HepG2 (cell line): ENCODE data around the gene CCDC93. TPM values are rescaled to one million over a fixed set of nuclear protein-coding genes. Genes with fewer than 3 reads are reported as not detected.

ENCODE experiments used
- CEBPG ChIP-seq: IDR thresholded peaks from 2 replicates; pipeline ENCODE4 v1.6.1; 2016
- FOXA1 ChIP-seq, 2 experiments: fragments of 450-650 bp in 1 of 2; sonication (generic) in 1 of 2; formaldehyde crosslinking in 1 of 2; IDR thresholded peaks; 2 replicates each; pipeline versions ENCODE4 v1.4.0 to v1.6.1; 2016 to 2020; ENCODE audit warnings: missing genetic modification reagents in 1 of 2
- SMC3 ChIP-seq: IDR thresholded peaks from 2 replicates; pipeline ENCODE4 v1.6.1; 2011; ENCODE audit warnings: low read length, improper control_type of control experiment
- TARDBP ChIP-seq: sonication (generic); formaldehyde crosslinking; IDR thresholded peaks from 2 replicates; pipeline ENCODE4 v1.8.0; 2022; ENCODE audit warnings: mild to moderate bottlenecking, missing genetic modification reagents
- TRIM24 ChIP-seq: sonication (generic); formaldehyde crosslinking; IDR thresholded peaks from 2 replicates; pipeline ENCODE4 v1.8.0; 2022; ENCODE audit warnings: mild to moderate bottlenecking, missing genetic modification reagents
- ZBTB20 ChIP-seq: sonication (generic); formaldehyde crosslinking; IDR thresholded peaks from 2 replicates; pipeline ENCODE4 v1.8.1; 2023; ENCODE audit warnings: missing genetic modification reagents, low read depth, mild to moderate bottlenecking, borderline replicate concordance
- ZFP90 ChIP-seq: sonication (generic); formaldehyde crosslinking; IDR thresholded peaks from 2 replicates; pipeline ENCODE4 v1.8.0; 2022; ENCODE audit warnings: missing genetic modification reagents, mild to moderate bottlenecking, inconsistent platforms, borderline replicate concordance
- ZMAT3 ChIP-seq: sonication (generic); formaldehyde crosslinking; conservative IDR thresholded peaks from 2 replicates; pipeline ENCODE4 v1.7.0; 2021; ENCODE audit warnings: missing genetic modification reagents
- ZNF253 ChIP-seq: sonication (generic); formaldehyde crosslinking; IDR thresholded peaks from 2 replicates; pipeline ENCODE4 v1.8.0; 2022; ENCODE audit warnings: mild to moderate bottlenecking, missing genetic modification reagents, borderline replicate concordance
- polyA plus RNA-seq, 8 experiments: library from polyadenylated mRNA; depleted of rRNA in 3 of 8; stranded (reverse) in 7 of 8; unstranded in 1 of 8; fragments of >200 nt; fragmentation: Illumina TruSeq in 4 of 8; extraction: Trizol in 4 of 8; gene quantifications; 2 replicates each; pipeline versions ENCODE4 v1.2.1 to v1.2.3, GENCODE V29; 2011 to 2016; ENCODE audit warnings: low read depth in 4 of 8, missing spikeins in 1 of 8, mixed read lengths in 1 of 8; ENCODE audit not compliant: insufficient read depth in 1 of 8
- total RNA-seq, 5 experiments: library from RNA; depleted of rRNA; stranded (reverse); fragments of >200 nt; fragmentation: Illumina TruSeq; extraction: Trizol; gene quantifications; 2 replicates each; pipeline ENCODE4 v1.2.3, GENCODE V29; 2016; ENCODE audit warnings: low read depth in 1 of 5
- TF ChIP-seq, protein P1 (sequence below): sonication (generic); formaldehyde crosslinking; IDR thresholded peaks from 2 replicates; pipeline ENCODE4 v1.4.0; 2020; ENCODE audit warnings: missing genetic modification reagents
- TF ChIP-seq, protein P2 (sequence below): sonication (generic); formaldehyde crosslinking; IDR thresholded peaks from 2 replicates; pipeline ENCODE4 v1.5.1; 2020; ENCODE audit warnings: mild to moderate bottlenecking, moderate library complexity, missing genetic modification reagents
- TF ChIP-seq, protein P3 (sequence below): sonication (generic); formaldehyde crosslinking; IDR thresholded peaks from 2 replicates; pipeline ENCODE4 v1.5.0; 2020; ENCODE audit warnings: mild to moderate bottlenecking, missing genetic modification reagents
- TF ChIP-seq, protein P4 (sequence below): IDR thresholded peaks from 2 replicates; pipeline ENCODE4 v1.6.1; 2016; ENCODE audit warnings: low read depth, borderline replicate concordance
- TF ChIP-seq, protein P5 (sequence below): sonication (generic); formaldehyde crosslinking; IDR thresholded peaks from 2 replicates; pipeline ENCODE4 v1.8.0; 2022; ENCODE audit warnings: low read depth, missing genetic modification reagents
- TF ChIP-seq, protein P6 (sequence below): sonication (generic); formaldehyde crosslinking; IDR thresholded peaks from 2 replicates; pipeline ENCODE4 v1.5.0; 2020; ENCODE audit warnings: mild to moderate bottlenecking, missing genetic modification reagents, moderate library complexity
- TF ChIP-seq, protein P7 (sequence below): sonication (generic); formaldehyde crosslinking; IDR thresholded peaks from 2 replicates; pipeline ENCODE4 v1.8.1; 2022; ENCODE audit warnings: mild to moderate bottlenecking, missing genetic modification reagents

Gene CCDC93
- total and polyA plus RNA-seq, 2 of the 13 experiments (the other 11 are each of a cell fraction or from before 2014, with no cell fraction given): 37.2 to 53.2 TPM

DNA sequence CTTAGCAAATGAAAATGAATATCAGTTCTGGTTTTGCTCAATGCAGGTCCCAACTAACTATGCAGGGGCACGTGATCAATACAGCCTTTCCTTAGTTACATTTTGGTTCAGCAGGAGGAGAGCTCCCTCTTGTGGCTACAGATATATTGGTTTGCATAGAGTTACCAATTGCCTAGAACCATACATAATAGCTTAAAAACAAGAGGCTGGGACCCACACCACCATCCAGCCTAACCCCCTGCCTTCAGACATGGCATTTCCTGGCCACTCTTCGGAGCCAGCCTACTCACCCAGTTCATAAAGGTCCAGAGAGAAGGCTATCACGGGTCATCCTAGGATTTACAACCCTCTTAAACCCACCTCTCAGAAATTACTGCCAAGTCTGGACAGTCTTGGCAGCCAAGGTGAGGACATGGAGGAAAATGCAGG is 10.5 kb downstream of the CCDC93 start (continued):
- TF ChIP-seq, protein P1, sequence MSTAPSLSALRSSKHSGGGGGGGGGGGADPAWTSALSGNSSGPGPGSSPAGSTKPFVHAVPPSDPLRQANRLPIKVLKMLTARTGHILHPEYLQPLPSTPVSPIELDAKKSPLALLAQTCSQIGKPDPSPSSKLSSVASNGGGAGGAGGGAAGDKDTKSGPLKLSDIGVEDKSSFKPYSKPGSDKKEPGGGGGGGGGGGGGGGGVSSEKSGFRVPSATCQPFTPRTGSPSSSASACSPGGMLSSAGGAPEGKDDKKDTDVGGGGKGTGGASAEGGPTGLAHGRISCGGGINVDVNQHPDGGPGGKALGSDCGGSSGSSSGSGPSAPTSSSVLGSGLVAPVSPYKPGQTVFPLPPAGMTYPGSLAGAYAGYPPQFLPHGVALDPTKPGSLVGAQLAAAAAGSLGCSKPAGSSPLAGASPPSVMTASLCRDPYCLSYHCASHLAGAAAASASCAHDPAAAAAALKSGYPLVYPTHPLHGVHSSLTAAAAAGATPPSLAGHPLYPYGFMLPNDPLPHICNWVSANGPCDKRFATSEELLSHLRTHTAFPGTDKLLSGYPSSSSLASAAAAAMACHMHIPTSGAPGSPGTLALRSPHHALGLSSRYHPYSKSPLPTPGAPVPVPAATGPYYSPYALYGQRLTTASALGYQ (CRISPR knock-in tag): peak; percentile 47; the same call in 1 of the 2 replicates
- TF ChIP-seq, protein P2, sequence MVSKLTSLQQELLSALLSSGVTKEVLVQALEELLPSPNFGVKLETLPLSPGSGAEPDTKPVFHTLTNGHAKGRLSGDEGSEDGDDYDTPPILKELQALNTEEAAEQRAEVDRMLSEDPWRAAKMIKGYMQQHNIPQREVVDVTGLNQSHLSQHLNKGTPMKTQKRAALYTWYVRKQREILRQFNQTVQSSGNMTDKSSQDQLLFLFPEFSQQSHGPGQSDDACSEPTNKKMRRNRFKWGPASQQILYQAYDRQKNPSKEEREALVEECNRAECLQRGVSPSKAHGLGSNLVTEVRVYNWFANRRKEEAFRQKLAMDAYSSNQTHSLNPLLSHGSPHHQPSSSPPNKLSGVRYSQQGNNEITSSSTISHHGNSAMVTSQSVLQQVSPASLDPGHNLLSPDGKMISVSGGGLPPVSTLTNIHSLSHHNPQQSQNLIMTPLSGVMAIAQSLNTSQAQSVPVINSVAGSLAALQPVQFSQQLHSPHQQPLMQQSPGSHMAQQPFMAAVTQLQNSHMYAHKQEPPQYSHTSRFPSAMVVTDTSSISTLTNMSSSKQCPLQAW (CRISPR knock-in tag): peak; percentile 59; the same call in 1 of the 2 replicates
- TF ChIP-seq, protein P3, sequence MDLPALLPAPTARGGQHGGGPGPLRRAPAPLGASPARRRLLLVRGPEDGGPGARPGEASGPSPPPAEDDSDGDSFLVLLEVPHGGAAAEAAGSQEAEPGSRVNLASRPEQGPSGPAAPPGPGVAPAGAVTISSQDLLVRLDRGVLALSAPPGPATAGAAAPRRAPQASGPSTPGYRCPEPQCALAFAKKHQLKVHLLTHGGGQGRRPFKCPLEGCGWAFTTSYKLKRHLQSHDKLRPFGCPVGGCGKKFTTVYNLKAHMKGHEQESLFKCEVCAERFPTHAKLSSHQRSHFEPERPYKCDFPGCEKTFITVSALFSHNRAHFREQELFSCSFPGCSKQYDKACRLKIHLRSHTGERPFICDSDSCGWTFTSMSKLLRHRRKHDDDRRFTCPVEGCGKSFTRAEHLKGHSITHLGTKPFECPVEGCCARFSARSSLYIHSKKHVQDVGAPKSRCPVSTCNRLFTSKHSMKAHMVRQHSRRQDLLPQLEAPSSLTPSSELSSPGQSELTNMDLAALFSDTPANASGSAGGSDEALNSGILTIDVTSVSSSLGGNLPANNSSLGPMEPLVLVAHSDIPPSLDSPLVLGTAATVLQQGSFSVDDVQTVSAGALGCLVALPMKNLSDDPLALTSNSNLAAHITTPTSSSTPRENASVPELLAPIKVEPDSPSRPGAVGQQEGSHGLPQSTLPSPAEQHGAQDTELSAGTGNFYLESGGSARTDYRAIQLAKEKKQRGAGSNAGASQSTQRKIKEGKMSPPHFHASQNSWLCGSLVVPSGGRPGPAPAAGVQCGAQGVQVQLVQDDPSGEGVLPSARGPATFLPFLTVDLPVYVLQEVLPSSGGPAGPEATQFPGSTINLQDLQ (CRISPR knock-in tag): no peak
- TF ChIP-seq, protein P4, sequence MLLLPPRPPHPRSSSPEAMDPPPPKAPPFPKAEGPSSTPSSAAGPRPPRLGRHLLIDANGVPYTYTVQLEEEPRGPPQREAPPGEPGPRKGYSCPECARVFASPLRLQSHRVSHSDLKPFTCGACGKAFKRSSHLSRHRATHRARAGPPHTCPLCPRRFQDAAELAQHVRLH (CRISPR knock-in tag): peak; percentile 44; the same call in 1 of the 2 replicates
- TF ChIP-seq TRIM24 (CRISPR knock-in tag) (no peak), CEBPG (CRISPR knock-in tag) (peak; percentile 6; the same call in 1 of the 2 replicates), FOXA1 (IDR thresholded peaks at IDR 0.05) (no peak), FOXA1 (CRISPR knock-in tag; IDR thresholded peaks at IDR 0.05) (peak; percentile 31; the same call in 1 of the 2 replicates), SMC3 (peak; percentile 72), ZBTB20 (CRISPR knock-in tag) (no peak), TARDBP (CRISPR knock-in tag) (0 out of 2 replicates have a peak, but pooled peaks have one; percentile 47), ZNF253 (CRISPR knock-in tag) (no peak), ZFP90 (CRISPR knock-in tag) (0 out of 2 replicates have a peak, but pooled peaks have one; percentile 50), ZMAT3 (CRISPR knock-in tag) (no peak)
- TF ChIP-seq, protein P5, sequence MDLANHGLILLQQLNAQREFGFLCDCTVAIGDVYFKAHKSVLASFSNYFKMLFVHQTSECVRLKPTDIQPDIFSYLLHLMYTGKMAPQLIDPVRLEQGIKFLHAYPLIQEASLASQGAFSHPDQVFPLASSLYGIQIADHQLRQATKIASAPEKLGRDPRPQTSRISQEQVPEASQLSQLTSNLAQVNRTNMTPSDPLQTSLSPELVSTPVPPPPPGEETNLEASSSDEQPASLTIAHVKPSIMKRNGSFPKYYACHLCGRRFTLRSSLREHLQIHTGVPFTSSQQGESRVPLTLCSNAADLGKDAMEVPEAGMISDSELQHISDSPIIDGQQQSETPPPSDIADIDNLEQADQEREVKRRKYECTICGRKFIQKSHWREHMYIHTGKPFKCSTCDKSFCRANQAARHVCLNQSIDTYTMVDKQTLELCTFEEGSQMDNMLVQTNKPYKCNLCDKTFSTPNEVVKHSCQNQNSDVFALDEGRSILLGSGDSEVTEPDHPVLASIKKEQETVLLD: no peak
- TF ChIP-seq, protein P6, sequence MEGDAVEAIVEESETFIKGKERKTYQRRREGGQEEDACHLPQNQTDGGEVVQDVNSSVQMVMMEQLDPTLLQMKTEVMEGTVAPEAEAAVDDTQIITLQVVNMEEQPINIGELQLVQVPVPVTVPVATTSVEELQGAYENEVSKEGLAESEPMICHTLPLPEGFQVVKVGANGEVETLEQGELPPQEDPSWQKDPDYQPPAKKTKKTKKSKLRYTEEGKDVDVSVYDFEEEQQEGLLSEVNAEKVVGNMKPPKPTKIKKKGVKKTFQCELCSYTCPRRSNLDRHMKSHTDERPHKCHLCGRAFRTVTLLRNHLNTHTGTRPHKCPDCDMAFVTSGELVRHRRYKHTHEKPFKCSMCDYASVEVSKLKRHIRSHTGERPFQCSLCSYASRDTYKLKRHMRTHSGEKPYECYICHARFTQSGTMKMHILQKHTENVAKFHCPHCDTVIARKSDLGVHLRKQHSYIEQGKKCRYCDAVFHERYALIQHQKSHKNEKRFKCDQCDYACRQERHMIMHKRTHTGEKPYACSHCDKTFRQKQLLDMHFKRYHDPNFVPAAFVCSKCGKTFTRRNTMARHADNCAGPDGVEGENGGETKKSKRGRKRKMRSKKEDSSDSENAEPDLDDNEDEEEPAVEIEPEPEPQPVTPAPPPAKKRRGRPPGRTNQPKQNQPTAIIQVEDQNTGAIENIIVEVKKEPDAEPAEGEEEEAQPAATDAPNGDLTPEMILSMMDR (CRISPR knock-in tag): peak; percentile 94
- TF ChIP-seq, protein P7, sequence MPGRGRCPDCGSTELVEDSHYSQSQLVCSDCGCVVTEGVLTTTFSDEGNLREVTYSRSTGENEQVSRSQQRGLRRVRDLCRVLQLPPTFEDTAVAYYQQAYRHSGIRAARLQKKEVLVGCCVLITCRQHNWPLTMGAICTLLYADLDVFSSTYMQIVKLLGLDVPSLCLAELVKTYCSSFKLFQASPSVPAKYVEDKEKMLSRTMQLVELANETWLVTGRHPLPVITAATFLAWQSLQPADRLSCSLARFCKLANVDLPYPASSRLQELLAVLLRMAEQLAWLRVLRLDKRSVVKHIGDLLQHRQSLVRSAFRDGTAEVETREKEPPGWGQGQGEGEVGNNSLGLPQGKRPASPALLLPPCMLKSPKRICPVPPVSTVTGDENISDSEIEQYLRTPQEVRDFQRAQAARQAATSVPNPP (CRISPR knock-in tag): no peak
